ENCODE results near the gene CMC4. TPM values are rescaled to one million over a fixed set of nuclear protein-coding genes. Genes with fewer than 3 reads are reported as not detected.

CMC4 gene
- total and polyA plus RNA-seq, 2 of the 4 experiments (the other 2 are of a cell fraction): 6.4 to 8.4 TPM

DNA sequence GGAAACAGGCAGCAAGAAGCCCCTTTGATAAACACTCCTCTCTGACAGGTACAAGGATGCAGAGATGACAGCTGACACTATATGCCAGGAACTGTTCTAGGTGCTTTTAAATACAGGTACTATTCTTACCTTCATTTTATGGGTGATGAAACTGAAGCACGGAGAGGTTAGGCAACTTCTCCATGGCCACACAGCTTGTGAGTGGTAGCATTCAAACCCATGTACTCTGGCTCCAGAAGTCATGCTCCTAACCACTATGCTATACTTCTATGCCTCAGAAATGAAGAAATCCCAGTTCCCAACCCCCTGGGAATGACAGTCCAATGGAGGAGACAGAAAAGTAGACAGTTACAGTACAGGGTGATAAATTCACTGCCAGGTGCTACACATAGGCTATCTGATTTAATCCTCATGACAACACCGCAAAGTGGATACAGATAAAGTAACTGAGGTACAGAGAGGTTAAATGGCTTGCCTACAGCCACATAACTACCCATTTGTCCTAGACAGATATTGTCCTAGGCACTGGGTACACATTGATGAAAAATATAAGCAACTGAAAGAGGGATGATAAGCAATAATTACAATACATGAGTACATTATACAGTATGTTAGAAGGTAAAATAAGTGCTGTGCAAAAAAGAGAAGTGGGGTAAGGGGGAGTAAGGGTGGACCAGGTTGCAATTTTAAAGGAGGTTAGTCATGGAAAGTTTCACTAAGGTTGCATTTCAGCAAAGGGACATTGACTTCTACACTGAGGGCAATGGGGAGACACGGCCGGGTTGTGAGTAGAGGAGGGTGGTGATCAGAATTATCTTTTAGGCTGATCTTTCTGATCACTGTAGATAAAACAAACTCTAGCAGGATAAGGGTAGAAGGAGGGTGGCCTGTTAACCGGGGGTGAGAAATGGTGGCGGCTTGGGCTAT is 46.8 kb downstream of the CMC4 start:
- no peaks in the 10 kb centered on the region for H3K36me3 ChIP-seq (ENCODE audit: control insufficient read depth, insufficient read depth, low read length)
- no peak overlapping the region for H4K5ac ChIP-seq (ENCODE audit: low read depth, low read length)
- no peak overlapping the region for H2AK5ac ChIP-seq (ENCODE audit: low read depth, low read length)
- no peak overlapping the region for H3K4me3 ChIP-seq (ENCODE audit: insufficient read depth, low read depth, low read length)
- no peak overlapping the region for H2AK9ac ChIP-seq (replicated peaks; ENCODE audit: low read depth, low read length, poor library complexity)
- no CpG with 5 or more reads among the region's 6 CpGs for WGBS, 2 experiments (ENCODE audit: extremely low coverage in 2 of 2, insufficient read length in 1 of 2)
- H3K79me1 ChIP-seq (ENCODE audit: low read depth in 1 of 2, low read length in 2 of 2): peaks cover 0 to 3% of the 10 kb centered on the region in 2 experiments; a peak in 1 of 4 replicates
- H2AFZ ChIP-seq (replicated peaks; ENCODE audit: low read length, poor library complexity): no peak overlapping the region
- H3K9me1 ChIP-seq (ENCODE audit: insufficient read depth, low read length): no peaks in the 10 kb centered on the region
- DNase-seq (no peak), ATAC-seq (ENCODE audit: low read depth) (no peak)
- H4K8ac ChIP-seq (ENCODE audit: low read depth in 2 of 2, low read length in 2 of 2): no peak overlapping the region
- no peaks in the 10 kb centered on the region for H3K4me1 ChIP-seq (ENCODE audit: control insufficient read depth, insufficient read depth, low read length)
- H3K27ac ChIP-seq (ENCODE audit: insufficient read depth, low read length): no peak overlapping the region
- ChIA-PET POLR2A (ENCODE audit: unreplicated experiment) (interaction anchor here (0.6 kb wide), 1 partner anchor 238 kb away, joined by 4 read pairs; no protein-coding TSS in a partner anchor), CTCF (no interaction called here)
- no TSS peak for BruUV-seq (replicated peaks)
- TF ChIP-seq, protein P1, sequence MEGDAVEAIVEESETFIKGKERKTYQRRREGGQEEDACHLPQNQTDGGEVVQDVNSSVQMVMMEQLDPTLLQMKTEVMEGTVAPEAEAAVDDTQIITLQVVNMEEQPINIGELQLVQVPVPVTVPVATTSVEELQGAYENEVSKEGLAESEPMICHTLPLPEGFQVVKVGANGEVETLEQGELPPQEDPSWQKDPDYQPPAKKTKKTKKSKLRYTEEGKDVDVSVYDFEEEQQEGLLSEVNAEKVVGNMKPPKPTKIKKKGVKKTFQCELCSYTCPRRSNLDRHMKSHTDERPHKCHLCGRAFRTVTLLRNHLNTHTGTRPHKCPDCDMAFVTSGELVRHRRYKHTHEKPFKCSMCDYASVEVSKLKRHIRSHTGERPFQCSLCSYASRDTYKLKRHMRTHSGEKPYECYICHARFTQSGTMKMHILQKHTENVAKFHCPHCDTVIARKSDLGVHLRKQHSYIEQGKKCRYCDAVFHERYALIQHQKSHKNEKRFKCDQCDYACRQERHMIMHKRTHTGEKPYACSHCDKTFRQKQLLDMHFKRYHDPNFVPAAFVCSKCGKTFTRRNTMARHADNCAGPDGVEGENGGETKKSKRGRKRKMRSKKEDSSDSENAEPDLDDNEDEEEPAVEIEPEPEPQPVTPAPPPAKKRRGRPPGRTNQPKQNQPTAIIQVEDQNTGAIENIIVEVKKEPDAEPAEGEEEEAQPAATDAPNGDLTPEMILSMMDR (conservative IDR thresholded peaks at IDR 0.05; ENCODE audit: low read depth, low read length): no peak
- no peak for TF ChIP-seq NFE2L2 (IDR thresholded peaks at IDR 0.05; ENCODE audit: low read depth, low read length)
- TF ChIP-seq CHD1 (IDR thresholded peaks at IDR 0.05; ENCODE audit: low read depth, low read length): no peak
- TF ChIP-seq FOS (IDR thresholded peaks at IDR 0.05; ENCODE audit: low read depth, low read length): no peak
- no peak for TF ChIP-seq RFX5 (IDR thresholded peaks at IDR 0.05; ENCODE audit: low read depth, low read length)
- no peak for TF ChIP-seq BHLHE40 (IDR thresholded peaks at IDR 0.05; ENCODE audit: low read depth, low read length)
- TF ChIP-seq CEBPB (IDR thresholded peaks at IDR 0.05; ENCODE audit: low read depth, low read length): no peak
- no peak for TF ChIP-seq RCOR1 (IDR thresholded peaks at IDR 0.05; ENCODE audit: insufficient replicate concordance, low read length)
- no peak for TF ChIP-seq MAZ (IDR thresholded peaks at IDR 0.05; ENCODE audit: borderline replicate concordance, low read depth, low read length)
- TF ChIP-seq, protein P2, sequence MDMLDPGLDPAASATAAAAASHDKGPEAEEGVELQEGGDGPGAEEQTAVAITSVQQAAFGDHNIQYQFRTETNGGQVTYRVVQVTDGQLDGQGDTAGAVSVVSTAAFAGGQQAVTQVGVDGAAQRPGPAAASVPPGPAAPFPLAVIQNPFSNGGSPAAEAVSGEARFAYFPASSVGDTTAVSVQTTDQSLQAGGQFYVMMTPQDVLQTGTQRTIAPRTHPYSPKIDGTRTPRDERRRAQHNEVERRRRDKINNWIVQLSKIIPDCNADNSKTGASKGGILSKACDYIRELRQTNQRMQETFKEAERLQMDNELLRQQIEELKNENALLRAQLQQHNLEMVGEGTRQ (IDR thresholded peaks at IDR 0.05; ENCODE audit: low read depth, low read length): no peak
- H3K4ac ChIP-seq (ENCODE audit: low read depth, low read length): no peak overlapping the region
- no peak overlapping the region for H2BK15ac ChIP-seq (ENCODE audit: low read depth, low read length)
- dilution Hi-C loops (cut with HindIII; ENCODE audit: low sequenced_read_pairs, unreplicated experiment): no loop called here
- H2BK120ac ChIP-seq (ENCODE audit: low read depth, low read length): no peak overlapping the region
- intact Hi-C loops (cut with micrococcal nuclease): no loop called here
- no peaks in the 10 kb centered on the region; the same call in 1 of the 2 replicates for H3K27me3 ChIP-seq (ENCODE audit: control insufficient read depth, insufficient read depth, low read length)
- H3K9ac ChIP-seq (ENCODE audit: low read depth, low read length): no peak overlapping the region
- no peak overlapping the region for H3K56ac ChIP-seq (ENCODE audit: extremely low read depth, insufficient read depth, low read length)
- H3K14ac ChIP-seq (replicated peaks; ENCODE audit: low read depth, low read length): no peak overlapping the region
- no peak overlapping the region for H3K4me2 ChIP-seq (ENCODE audit: low read depth, low read length)
- H3K9me3 ChIP-seq (ENCODE audit: control insufficient read depth, insufficient read depth, low read length): no peaks in the 10 kb centered on the region
- no peak overlapping the region for H4K91ac ChIP-seq (ENCODE audit: insufficient read depth, low read depth, low read length)
- no peak overlapping the region for H2BK5ac ChIP-seq (ENCODE audit: low read depth, low read length, poor library complexity, severe bottlenecking)
- no peak overlapping the region for H2BK20ac ChIP-seq (ENCODE audit: low read depth, low read length)
- H4K20me1 ChIP-seq (ENCODE audit: insufficient read depth, low read length): no peaks in the 10 kb centered on the region
- in situ Hi-C loops (cut with MboI; ENCODE audit: low sequenced_read_pairs): no loop called here
- H3K23ac ChIP-seq (ENCODE audit: low read depth, low read length): no peak overlapping the region
- H3K18ac ChIP-seq (ENCODE audit: low read depth, low read length): no peak overlapping the region
